ENCODE measurements around the gene CDH16.
A peak's percentile ranks its signal among the peaks of the same experiment; 100 is the strongest.

Gene CDH16

DNA sequence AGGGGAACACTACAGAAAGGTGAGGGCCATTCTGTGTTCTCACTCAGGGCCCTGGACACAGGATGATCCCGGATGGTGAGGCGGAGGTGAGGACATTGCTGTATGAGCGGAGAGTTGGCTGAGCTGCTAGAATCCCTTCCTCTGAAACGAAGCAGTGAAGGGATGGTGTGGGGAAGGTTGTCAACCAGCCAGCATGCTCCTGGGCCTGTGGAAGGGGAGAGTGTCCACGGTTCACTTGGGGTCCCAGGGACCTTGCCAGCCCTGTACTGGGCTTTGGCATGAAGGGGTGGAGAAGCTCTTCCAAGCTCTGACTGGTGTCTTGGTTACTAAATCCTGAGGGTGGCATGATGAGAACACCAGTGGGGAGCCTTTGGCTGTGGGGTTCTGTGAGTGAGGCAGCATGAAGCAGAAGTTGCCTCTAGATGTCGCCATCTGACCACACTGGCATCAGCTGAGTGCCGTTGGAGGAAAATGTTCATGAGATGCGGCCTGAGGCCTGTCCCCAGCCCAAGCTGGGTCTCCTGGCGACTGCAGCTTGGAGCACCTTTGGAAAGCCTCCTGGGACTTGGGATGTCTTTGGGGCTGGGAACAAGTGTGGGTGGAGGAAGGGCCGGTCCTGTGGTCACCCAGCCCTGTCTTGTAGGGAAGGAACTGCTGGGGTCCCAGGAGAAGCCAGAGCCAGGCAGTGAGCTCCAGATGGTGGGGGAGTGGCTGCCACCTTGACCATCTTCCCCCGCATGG lies 23.6 kb downstream of the CDH16 start:
- DNase-seq (ENCODE audit: low read depth) = peak; percentile 22

DNA sequence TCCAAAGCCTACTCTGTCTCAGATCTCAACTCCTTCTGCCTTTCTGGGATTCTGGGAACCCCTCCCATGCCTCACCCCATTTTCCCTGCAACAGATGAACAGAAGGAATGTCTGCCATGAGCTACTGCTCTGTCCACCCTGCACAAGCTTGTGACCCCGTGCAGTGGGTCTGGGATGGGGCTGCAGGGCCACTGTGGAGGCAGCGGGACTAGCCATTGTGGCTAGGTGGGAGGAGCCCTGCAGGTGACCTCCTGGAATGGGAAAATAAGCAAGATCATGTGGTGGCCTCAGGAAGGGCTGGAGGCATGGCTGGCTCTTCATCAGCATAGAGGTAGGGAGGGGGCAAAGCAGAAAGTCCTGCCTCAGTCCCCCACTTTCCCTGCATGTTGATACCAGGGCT lies 24.6 kb downstream of the CDH16 start:
- no peak for DNase-seq (ENCODE audit: low read depth)

DNA sequence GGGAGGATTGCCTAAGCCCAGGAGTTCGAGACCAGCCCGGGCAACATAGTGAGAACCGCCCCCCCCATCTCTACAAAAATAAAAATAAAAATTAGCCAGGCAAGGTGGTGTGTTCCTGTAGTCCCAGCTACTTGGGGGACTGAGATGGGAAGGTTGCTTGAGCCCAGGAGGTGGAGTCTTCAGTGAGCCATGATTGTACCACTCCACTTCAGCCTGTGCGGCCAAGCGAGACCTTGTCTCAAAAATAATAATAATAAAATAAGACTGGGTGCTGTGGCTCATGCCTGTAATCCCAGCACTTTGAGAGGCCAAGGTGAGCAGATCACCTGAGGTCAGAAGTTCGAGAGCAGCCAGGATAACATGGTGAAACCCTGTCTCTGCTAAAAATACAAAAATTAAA lies 26.9 kb downstream of the CDH16 start:
- no peak for DNase-seq (ENCODE audit: low read depth)

DNA sequence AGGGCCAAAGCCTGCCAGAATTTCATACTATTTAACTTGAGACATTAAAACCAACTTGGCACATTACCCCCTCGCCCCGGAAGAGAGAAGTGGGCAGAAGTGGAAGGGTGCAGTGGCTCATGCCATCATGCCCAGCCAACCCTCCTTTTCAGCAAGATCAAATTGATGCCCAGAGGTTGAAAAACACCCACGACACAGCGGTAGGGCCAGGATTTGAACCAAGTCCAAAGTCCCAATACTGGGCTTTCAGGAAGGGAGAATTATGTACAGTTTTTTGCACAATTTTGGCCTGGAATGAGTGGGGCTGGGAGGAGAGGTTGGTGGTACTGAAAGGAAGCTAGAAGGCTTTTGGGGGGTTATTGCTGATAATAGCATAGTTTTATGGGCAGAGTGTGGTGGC lies 27.3 kb downstream of the CDH16 start:
- no peak for DNase-seq (ENCODE audit: low read depth)

DNA sequence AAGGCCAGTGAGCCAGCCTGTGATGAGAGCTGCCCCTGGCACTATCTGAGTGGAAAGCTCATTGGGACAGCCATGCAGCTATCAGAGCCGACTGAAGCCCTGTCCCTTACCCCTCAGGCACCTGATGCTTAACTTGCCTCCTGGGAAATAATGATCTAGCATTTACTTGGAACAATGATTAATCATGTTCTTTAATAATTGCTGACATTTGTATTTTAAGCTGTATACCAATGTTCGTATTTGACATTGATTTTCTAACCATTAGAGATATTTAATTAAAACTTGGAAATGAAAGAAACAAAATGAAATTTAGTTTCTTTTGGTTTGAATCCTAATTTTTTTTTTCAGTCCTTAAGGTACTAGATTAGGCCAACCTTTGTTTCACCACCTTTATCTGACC lies 27.9 kb downstream of the CDH16 start:
- no peak for DNase-seq (ENCODE audit: low read depth)

DNA sequence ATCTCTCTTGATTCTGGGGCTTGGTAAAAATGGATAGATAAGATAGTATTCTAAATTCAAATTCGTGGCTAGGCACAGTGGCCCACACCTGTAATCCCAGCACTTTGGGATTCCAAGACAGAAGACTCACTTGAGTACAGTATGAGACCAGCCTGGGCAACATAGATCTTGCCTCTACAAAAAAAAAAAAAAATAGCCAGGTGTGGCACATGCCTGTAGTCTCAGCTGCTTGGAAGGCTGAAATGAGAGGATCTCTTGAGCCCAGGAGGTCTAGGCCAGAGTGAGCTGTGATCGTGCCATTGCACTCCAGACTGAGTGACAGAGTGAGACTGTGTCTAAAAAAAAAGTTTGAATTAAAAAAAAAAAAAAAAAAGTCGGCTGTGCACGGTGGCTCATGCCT lies 29.1 kb downstream of the CDH16 start:
- DNase-seq (ENCODE audit: low read depth) = no peak

DNA sequence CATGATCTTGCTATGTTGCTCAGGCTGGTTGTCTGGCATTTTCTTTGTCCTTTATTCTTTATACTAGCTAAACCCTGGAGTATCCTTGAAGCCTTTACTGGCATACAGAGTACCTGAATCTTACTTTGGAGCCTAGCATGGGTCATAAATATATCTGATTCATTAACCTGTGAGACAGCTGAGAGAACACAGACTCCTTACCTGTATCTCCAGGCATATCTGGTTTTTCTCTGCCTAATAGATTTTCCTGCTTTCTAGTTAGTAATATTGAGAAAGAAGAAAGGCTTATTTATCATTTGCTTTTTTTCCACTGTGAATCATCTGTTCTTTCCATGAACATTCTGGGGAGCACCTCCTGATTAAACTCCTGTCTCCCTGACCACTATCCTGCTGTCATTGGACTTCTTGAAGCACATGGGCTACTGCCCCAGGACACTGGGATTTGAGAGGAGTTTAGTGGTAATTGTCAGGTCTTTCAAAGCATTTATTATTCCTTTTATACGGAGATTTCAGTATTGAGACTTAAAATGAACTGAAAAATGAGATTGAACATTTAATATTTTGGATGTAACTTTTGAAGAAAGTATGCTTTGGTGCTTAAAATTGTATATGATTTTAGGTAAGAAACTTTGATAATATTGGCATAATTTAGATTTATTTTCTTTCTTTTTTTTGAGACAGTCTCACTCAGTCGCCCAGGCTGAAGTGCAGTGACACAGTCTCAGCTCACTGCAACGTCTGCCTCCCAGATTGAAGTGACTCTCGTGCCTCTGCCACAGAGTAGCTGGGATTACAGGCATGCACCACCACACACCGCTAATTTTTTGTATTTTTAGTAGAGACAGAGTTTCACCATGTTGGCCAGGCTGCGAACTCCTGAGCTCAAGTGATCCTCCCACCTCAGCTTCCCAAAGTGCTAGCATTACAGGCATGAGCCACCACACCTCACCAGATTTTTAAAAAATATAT lies 29.8 kb downstream of the CDH16 start:
- DNase-seq (ENCODE audit: low read depth) = no peak

DNA sequence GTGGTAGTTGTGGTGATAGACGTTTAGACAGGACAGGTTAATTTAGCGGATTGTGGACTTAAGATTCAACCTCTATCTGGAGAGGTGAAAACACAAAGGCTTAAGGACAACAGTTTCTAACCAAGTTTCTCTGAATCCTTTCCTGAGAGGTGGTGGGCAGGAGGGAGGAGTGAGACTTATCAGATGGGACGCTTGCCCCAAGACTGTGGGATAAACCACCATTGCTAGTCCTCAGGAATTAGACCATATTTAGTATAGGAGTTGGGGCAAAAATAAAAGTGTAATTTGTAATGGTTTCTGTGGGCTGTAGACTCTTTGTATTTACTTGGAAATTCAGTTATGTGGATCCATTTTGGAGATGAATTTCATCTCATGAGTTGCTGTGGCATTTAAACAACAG lies 31.8 kb downstream of the CDH16 start:
- no peak for DNase-seq (ENCODE audit: low read depth)

DNA sequence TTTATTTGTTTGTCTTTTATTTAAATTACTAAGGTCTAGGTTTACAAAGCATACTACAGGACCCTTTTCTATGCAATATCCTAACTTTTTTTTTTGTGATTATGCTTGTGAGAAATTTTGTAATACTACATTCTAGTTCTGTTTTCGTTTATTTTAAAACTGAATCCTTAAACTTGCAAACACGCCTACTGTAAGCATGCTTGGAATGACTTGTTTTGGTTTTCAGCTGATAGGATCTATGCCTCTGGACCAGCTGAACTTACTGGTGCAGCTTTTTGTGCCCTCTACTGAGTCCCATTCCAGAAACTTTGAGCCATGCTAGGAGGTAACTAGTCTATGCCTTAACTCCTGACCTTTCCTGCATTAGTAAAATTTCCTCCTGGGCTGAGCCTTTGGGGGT lies 32.4 kb downstream of the CDH16 start:
- no peak for DNase-seq (ENCODE audit: low read depth)

DNA sequence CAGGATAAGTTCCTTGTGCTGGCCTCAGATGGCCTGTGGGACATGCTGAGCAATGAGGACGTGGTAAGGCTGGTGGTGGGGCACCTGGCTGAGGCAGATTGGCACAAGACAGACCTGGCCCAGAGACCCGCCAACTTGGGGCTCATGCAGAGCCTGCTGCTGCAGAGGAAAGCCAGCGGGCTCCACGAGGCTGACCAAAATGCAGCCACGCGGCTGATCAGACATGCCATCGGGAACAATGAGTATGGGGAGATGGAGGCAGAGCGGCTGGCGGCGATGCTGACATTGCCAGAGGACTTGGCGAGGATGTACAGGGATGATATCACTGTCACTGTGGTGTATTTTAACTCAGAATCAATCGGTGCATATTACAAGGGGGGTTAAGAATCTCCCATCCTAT lies 33.2 kb downstream of the CDH16 start:
- no peak for DNase-seq (ENCODE audit: low read depth)

DNA sequence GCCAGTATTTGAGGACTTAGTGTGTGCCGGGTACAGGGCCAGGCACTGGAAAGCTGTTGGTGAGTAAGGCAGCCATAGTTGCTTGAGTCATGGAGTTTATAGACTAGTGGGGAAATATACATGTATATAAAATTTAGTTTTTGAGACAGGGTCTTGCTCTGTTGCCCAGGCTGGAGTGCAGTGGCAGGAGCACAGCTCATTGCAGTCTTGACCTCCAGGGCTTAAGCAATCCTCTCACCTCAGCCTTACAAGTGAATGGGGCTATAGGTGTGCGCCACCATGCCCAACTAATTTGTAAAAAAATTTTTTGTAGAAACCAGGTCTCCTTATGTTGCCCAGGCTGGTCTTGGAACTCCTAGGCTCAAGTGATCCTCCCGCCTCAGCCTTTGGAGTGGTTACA lies 36.0 kb downstream of the CDH16 start:
- DNase-seq (ENCODE audit: low read depth) = no peak

DNA sequence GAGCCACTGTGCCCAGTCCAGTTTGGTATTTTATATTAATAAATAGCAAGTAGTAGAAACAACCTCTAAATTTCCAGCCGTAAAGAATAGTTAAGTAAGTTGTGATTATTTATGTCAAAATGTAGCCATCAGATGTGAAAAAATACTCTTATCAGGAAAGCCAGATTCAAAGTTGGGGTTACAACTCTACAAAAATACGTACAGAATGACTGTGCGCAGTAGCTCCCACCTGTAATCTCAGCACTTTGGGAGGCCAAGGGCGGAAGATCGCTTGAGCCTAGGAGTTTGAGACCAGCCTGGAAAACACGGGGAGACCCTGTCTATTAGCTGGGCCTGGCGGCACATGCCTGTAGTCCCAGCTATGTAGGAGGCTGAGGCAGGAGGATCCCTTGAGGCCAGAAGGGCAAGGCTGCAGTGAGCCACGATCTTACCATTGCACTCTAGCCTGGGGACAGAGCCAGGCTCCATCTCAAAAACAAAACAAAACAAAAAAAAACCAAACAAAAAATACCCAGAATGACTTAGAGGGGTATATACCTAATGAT lies 36.6 kb downstream of the CDH16 start:
- DNase-seq (ENCODE audit: low read depth) = no peak

DNA sequence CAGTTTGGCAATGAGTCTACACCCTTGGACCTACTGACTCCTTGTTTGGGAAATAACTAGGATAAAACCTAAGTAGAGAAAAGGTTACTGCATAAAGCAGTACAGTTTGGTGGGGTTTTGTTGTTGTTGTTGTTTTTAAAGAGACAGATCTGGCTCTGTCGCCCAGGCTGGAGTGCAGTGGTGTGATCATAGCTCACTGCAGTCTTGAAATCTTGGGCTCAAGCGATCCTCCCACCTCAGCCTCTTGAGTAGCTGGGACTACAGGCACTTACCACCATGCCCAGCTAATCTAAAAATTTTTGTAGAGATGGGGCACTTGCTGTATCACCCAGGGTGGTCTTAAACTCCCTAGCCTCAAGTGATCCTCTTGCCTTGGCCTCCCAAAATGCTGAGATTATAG lies 37.1 kb downstream of the CDH16 start:
- DNase-seq (ENCODE audit: low read depth) = no peak

DNA sequence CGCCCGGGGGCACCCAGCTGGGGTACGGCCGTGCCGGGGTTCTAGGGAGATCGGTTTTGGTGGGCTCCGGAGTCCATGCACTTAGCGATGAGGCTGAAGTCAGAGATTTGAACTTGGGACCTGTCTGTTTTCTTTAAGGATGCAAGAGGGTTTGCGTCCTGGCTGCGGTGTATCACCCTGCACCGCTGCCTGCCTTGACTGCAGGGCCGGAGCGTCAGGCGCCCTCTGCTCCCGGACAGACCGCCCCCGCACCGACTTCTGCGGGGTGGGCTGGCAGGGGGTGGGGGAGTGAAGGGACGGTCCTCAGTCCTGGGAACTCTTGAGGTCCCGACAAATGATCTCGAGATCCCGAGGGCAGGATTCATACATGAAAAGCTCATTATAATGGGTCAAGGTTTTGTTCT lies 37.7 kb downstream of the CDH16 start:
- no peak for DNase-seq (ENCODE audit: low read depth)

DNA sequence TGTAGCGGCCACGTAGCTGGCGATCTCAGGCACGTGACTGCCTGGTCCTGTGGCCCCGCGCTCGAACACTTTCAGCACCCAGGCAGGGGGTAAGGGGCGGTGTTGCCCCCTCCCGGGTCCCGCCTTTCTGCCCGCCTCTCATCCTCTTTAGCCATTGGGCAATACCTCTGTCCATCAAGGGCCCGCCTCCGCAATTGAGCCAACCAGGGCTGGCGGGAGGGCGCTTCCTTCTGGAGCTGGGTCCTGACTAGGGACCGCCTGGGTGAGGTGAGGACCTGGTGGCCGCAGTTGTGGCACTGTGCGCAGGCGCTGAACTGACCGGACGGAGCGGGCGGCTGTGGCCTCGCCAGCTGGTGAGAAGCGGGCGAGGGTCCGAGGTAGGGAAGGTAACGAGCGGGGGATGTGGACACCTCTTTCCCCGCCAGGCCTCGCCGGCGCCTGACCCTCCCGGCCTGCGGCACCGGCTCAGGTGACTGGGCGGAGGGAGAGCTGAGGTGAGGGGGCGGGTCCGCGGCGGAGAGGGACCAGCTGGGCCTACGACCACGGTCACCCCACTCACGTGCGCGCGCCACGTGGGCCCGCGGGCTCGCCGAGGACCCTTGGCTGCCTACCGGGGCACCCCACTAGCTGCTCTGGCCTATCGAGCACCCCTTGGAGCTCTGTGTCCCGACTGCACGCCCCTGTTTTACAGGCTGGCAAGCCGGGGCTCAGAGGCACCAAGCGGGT lies 38.2 kb downstream of the CDH16 start, which contains the start of gene PDP2:
PDP2 (plus strand) TSS at position 228 of the 726 bp plus-strand sequence. CDS start 3,770 bp downstream, outside the sequence.
- DNase-seq (ENCODE audit: low read depth) = peak; percentile 75

DNA sequence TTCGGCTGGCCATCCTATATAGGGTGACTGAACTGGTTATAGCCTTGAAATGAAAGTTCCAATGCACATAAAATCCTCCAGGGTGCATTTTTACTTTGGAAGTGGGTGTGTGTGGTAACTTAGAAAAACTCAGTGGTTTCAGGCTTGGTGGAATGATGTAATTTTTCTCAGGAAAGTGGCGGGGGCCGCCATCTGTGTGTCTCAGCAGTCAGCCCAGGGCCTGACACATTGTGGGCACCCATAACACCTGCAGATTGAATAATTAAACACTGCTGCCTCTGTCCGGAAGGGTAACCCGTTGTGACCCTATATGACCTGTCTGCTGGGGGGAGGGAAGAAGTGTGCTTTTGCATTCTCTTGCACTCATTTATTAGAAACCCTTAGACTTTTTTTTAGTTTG lies 40.6 kb downstream of the CDH16 start:
- no peak for DNase-seq (ENCODE audit: low read depth)

DNA sequence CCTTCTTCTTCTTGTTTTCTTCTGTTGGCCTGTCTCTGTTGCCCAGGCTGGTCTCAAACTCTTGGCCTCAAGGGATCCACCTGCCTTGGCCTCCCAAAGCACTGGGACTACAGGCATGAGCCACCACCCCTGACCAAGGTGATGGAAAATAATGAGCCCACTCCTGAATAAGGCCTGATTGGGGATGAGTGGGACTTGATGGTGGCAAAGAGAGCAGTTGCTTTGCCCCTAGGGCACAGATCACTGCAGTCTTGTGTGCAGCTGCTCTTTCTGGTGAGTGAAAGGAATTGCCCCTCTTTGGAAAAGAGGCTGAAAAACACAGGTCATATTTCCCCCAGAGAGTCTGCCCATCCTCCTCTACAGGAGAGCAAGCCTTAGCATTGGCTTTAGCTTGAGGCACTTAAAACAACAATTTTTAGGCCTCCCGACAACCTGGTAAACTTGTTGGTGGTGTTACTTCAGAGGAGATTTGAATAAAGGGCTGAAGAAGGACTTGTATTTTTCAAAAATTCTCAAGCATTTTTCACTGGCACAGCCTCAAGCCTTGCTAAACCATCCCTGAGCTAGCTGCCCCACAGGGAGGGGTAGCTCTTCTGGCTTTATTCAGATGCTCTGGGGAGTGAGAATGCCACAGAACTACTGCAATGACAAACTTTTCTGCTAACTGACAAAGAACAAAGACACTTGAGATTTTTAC lies 44.5 kb downstream of the CDH16 start:
- no peak for DNase-seq (ENCODE audit: low read depth)

DNA sequence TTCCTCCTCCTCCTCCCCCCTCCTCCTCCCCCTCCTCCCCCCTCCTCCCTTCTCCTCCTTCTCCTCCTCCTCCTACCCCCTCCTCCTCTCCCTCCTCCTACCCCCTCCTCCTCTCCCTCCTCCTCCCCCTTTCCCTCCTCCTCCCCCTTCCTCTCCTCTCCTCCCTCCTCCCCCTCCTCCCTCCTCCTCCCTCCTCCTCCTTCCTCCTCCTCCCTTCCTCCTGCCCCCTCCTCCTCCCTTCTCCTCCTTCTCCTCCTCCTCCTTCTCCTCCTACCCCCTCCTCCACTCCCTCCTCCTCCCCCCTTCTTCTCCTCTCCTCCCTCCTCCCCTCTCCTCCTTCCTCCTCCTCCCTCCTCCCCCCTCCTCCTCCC lies 45.0 kb downstream of the CDH16 start:
- DNase-seq (ENCODE audit: low read depth) = no peak

DNA sequence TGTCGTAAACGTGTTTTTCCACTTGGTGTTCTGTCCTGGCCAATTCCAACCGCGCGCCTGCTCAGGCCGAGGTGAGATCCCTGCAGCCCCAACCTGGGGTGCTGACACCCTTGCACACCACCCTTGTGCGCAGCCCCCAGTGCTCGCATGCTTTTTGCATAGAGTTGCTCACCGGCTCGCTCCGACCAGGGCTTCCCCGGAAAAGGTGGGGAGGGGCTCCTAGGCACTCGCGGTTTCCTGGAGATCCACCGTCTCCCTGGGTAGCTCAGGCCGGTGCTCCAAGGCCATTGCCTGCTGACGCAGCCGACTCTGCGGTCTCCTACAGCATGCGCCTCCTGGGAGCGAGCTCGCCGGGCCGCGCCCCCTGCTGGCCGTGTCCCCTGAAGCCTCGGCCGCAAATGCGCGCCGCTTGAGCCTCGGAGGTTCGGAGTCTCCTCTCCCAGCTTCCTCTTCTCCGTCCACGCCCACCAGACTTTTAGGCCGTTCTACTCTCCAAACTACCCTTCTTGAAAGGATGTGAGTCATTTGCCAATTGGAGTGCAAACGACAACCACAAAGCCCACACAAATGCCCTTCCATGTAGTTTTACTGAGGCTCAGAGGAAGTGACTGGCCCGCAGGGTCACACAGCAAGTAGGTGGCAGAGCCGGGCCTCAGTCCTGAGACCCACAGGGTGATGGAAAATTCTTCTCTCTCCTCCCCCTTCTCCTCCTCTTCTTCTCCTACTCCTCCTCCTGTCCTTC lies 45.6 kb downstream of the CDH16 start:
- peak; percentile 77 for DNase-seq (ENCODE audit: low read depth)

DNA sequence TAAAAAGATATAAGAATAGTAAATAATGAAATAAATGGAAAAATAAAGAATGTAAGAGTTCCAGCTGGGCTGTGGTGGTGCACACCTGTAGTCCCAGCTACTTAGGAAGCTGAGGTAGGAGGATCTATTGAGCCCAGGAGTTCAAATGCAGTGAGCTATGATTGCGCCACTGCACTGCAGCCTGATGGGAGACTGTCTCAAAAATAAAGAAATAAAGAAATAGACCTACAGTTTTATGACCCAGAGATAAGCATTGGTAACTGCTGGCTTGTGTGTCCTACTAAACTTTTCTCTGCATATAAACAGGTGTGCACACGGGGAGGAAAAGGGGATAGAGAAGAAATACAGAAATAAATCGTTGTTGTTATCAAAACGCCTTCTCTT lies 46.1 kb downstream of the CDH16 start:
- DNase-seq (ENCODE audit: low read depth) = no peak

DNA sequence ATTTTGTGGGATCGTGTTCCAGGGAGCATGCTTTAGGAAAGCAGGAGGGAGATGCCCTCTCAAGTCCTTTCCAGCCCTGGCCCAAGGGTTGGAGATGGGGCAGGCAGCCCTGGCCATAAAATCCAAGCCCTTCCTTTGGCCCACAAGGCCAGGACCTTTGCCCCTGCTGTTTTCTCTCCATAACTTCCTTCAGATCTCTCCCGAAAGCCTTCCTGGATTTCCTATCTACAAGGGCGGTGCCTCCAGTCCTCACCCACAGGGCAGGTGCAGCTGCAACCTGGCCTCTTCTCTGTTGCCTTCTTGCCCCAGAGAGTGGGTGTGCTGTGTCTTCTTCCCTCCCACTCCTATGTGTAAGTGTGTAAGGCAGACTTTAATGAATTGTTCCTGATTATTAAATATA lies 46.8 kb downstream of the CDH16 start:
- no peak for DNase-seq (ENCODE audit: low read depth)
